Measurements from ENCODE around the gene EZH2.

GRCh38 chr7:148871551-148871950 lies 12.5 kb downstream of the EZH2 start:
- TF ChIP-seq, protein P1, sequence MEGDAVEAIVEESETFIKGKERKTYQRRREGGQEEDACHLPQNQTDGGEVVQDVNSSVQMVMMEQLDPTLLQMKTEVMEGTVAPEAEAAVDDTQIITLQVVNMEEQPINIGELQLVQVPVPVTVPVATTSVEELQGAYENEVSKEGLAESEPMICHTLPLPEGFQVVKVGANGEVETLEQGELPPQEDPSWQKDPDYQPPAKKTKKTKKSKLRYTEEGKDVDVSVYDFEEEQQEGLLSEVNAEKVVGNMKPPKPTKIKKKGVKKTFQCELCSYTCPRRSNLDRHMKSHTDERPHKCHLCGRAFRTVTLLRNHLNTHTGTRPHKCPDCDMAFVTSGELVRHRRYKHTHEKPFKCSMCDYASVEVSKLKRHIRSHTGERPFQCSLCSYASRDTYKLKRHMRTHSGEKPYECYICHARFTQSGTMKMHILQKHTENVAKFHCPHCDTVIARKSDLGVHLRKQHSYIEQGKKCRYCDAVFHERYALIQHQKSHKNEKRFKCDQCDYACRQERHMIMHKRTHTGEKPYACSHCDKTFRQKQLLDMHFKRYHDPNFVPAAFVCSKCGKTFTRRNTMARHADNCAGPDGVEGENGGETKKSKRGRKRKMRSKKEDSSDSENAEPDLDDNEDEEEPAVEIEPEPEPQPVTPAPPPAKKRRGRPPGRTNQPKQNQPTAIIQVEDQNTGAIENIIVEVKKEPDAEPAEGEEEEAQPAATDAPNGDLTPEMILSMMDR (IDR thresholded peaks at IDR 0.05) = no peak
- no peak for TF ChIP-seq JUN (CRISPR knock-in tag; IDR thresholded peaks at IDR 0.05)
- TF ChIP-seq, protein P2, sequence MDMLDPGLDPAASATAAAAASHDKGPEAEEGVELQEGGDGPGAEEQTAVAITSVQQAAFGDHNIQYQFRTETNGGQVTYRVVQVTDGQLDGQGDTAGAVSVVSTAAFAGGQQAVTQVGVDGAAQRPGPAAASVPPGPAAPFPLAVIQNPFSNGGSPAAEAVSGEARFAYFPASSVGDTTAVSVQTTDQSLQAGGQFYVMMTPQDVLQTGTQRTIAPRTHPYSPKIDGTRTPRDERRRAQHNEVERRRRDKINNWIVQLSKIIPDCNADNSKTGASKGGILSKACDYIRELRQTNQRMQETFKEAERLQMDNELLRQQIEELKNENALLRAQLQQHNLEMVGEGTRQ (CRISPR knock-in tag; IDR thresholded peaks at IDR 0.05) = no peak
